Gastrocnemius medialis (tissue), 4 donors: ENCODE measurements around the gene PRR33.

Source experiments
- POLR2A ChIP-seq, 2 donors: fragments of 450-650 bp; IDR thresholded peaks; one replicate each; pipeline ENCODE4 v1.6.1; 2017; ENCODE audit warnings: antibody characterized with exemption in 2 of 2, mild to moderate bottlenecking in 2 of 2, moderate library complexity in 2 of 2
- TF ChIP-seq, protein P1 (sequence below), 5 experiments: fragments of 450-650 bp in 3 of 5; fragments of 200-600 bp in 2 of 5; sonication (generic) in 2 of 5; IDR thresholded peaks in 4 of 5; conservative IDR thresholded peaks in 1 of 5; 1 replicate in 4 of 5; 2 replicates in 1 of 5; pipeline ENCODE4 v1.5.1; 2016 to 2019; ENCODE audit warnings: antibody characterized with exemption in 5 of 5, mild to moderate bottlenecking in 3 of 5, moderate library complexity in 3 of 5

DNA sequence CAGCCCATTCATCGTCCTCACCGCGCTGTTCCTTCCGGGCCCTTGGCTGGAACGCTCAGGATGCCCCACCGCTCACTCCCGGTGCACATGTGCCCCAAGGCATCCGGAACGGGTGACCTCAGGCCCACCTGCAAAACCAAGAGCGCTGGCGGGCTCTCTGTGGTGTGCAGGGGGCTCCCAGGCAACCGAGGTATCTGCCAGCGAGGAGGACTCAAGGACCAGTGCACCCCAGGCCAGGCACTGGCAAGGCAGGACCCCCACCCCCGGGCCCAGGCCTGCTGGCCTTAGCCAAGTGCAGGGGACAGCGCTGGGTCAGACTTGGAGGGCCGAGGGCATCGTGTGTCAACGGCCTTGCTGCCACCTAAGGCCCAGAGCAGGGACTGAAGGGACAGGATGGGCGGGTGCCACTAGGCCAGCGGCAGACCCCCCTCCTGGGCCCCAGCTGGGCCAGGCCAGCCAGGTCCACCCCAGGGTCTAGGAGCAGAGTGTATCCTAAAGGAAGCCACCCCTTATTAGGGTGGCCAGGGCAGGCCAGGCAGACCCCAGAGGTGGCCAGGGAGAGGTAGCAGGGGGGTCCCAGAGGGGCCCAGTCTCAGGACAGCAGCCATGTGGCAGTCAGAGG is 36.3 kb upstream of the PRR33 start:
- TF ChIP-seq, protein P1, sequence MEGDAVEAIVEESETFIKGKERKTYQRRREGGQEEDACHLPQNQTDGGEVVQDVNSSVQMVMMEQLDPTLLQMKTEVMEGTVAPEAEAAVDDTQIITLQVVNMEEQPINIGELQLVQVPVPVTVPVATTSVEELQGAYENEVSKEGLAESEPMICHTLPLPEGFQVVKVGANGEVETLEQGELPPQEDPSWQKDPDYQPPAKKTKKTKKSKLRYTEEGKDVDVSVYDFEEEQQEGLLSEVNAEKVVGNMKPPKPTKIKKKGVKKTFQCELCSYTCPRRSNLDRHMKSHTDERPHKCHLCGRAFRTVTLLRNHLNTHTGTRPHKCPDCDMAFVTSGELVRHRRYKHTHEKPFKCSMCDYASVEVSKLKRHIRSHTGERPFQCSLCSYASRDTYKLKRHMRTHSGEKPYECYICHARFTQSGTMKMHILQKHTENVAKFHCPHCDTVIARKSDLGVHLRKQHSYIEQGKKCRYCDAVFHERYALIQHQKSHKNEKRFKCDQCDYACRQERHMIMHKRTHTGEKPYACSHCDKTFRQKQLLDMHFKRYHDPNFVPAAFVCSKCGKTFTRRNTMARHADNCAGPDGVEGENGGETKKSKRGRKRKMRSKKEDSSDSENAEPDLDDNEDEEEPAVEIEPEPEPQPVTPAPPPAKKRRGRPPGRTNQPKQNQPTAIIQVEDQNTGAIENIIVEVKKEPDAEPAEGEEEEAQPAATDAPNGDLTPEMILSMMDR (IDR thresholded peaks at IDR 0.05 in 4 of 5, conservative IDR thresholded peaks at IDR 0.05 in 1 of 5): no peak
- TF ChIP-seq POLR2A (IDR thresholded peaks at IDR 0.05): no peak
